ENCODE data around the gene PMAIP1. TPM values are rescaled to one million over a fixed set of nuclear protein-coding genes. Genes with fewer than 3 reads are reported as not detected.

The PMAIP1 gene
- total and polyA plus RNA-seq, 9 of the 15 experiments (the other 6 are each of a cell fraction or from before 2014, with no cell fraction given) = 8.0 to 22.9 (median 14.9) TPM

GRCh38 chr18:59899298-59900221, at the start of gene PMAIP1 (continued):
- TF ChIP-seq MYBL2 (IDR thresholded peaks at IDR 0.05; ENCODE audit: low read depth) (no peak), MYBL2 (CRISPR knock-in tag; IDR thresholded peaks at IDR 0.05; ENCODE audit: borderline replicate concordance) (no peak), THRA (IDR thresholded peaks at IDR 0.05) (no peak), NBN (IDR thresholded peaks at IDR 0.05; ENCODE audit: low read depth) (no peak), PHF20 (IDR thresholded peaks at IDR 0.05; ENCODE audit: partially characterized antibody) (no peak), CAMTA2 (CRISPR knock-in tag; conservative IDR thresholded peaks at IDR 0.05) (no peak), SPI1 (IDR thresholded peaks at IDR 0.05; ENCODE audit: borderline replicate concordance, low read depth, low read length) (no peak), GATA2 (CRISPR knock-in tag; IDR thresholded peaks at IDR 0.05) (no peak), ZNF644 (tag; IDR thresholded peaks at IDR 0.05; ENCODE audit: low read depth) (no peak), SETDB1 (IDR thresholded peaks at IDR 0.05; ENCODE audit: low read length) (no peak), FOS (IDR thresholded peaks at IDR 0.05; ENCODE audit: extremely low read depth, insufficient read length) (no peak), TCF3 (CRISPR knock-in tag; IDR thresholded peaks at IDR 0.05) (no peak), RCOR1 (IDR thresholded peaks at IDR 0.05; ENCODE audit: borderline replicate concordance in 1 of 2, low read depth in 2 of 2, low read length in 2 of 2) (peak in 1 of 2 experiments; percentile 1; a peak in 1 of 4 replicates), TCF7 (IDR thresholded peaks at IDR 0.05; ENCODE audit: borderline replicate concordance) (no peak), SIX5 (IDR thresholded peaks at IDR 0.05; ENCODE audit: borderline replicate concordance in 1 of 2, insufficient read depth in 1 of 2, low read depth in 1 of 2, low read length in 2 of 2) (no peak), PATZ1 (CRISPR knock-in tag; IDR thresholded peaks at IDR 0.05; ENCODE audit: borderline replicate concordance) (no peak), SMARCC2 (IDR thresholded peaks at IDR 0.05; ENCODE audit: low read depth) (no peak), ERF (CRISPR knock-in tag; IDR thresholded peaks at IDR 0.05) (no peak)
- TF ChIP-seq, protein P1, sequence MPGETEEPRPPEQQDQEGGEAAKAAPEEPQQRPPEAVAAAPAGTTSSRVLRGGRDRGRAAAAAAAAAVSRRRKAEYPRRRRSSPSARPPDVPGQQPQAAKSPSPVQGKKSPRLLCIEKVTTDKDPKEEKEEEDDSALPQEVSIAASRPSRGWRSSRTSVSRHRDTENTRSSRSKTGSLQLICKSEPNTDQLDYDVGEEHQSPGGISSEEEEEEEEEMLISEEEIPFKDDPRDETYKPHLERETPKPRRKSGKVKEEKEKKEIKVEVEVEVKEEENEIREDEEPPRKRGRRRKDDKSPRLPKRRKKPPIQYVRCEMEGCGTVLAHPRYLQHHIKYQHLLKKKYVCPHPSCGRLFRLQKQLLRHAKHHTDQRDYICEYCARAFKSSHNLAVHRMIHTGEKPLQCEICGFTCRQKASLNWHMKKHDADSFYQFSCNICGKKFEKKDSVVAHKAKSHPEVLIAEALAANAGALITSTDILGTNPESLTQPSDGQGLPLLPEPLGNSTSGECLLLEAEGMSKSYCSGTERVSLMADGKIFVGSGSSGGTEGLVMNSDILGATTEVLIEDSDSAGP (CRISPR knock-in tag; IDR thresholded peaks at IDR 0.05) = no peak
- TF ChIP-seq, protein P2, sequence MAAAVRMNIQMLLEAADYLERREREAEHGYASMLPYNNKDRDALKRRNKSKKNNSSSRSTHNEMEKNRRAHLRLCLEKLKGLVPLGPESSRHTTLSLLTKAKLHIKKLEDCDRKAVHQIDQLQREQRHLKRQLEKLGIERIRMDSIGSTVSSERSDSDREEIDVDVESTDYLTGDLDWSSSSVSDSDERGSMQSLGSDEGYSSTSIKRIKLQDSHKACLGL (CRISPR knock-in tag; IDR thresholded peaks at IDR 0.05; ENCODE audit: borderline replicate concordance, poor library complexity, severe bottlenecking) = no peak
